ENCODE measurements around the gene AMER1. TPM values are rescaled to one million over a fixed set of nuclear protein-coding genes. Genes with fewer than 3 reads are reported as not detected.
"Not testable (repeated sequence)": the region's sequence is repeated elsewhere in the genome, so short reads cannot be mapped to it uniquely, and the experiment has no call there.

AMER1 gene
- 1 to 10 TPM; 5.6 to 7.4 (median 6.0) TPM for polyA plus RNA-seq (ENCODE audit: insufficient read length in 10 of 10)
- long read RNA-seq, donor 1, full-length matches to known transcripts: 1 of 1 reads
- long read RNA-seq, donor 1, partial matches to known transcripts: 0 of 1 reads
- long read RNA-seq, donor 1, other reads (novel, unspliced or antisense): 0 of 1 reads
- long read RNA-seq, donor 2: 0 reads
- long read RNA-seq, donor 3: 0 reads
- long read RNA-seq, donor 4: 0 reads
- long read RNA-seq, donor 5, full-length matches to known transcripts: 3 of 3 reads
- long read RNA-seq, donor 5, partial matches to known transcripts: 0 of 3 reads
- long read RNA-seq, donor 5, other reads (novel, unspliced or antisense): 0 of 3 reads
- long read RNA-seq, donor 6: 0 reads
- long read RNA-seq, donor 7, full-length matches to known transcripts: 3 of 3 reads
- long read RNA-seq, donor 7, partial matches to known transcripts: 0 of 3 reads
- long read RNA-seq, donor 7, other reads (novel, unspliced or antisense): 0 of 3 reads
- long read RNA-seq, donor 8, full-length matches to known transcripts: 2 of 2 reads
- long read RNA-seq, donor 8, partial matches to known transcripts: 0 of 2 reads
- long read RNA-seq, donor 8, other reads (novel, unspliced or antisense): 0 of 2 reads
- long read RNA-seq, donor 9: 0 reads

GRCh38 chrX:64205441-64205734, at the start of gene AMER1:
AMER1 (minus strand) TSS chrX:64205708; CDS start chrX:64193286, 12,422 bp downstream.
- no peak for DNase-seq

GRCh38 chrX:64230123-64230970, 24.8 kb upstream of the AMER1 start, which contains the start of gene ASB12:
ASB12 (minus strand) TSS chrX:64230607; CDS start chrX:64225650, 4,957 bp downstream.
- peak; percentile 2 to 24 (median 8) for DNase-seq

GRCh38 chrX:64229154-64229553, 23.6 kb upstream of the AMER1 start:
- DNase-seq: peak in 1 of 3 donors; percentile 3

- no peak for DNase-seq
These were observed 12.5 kb upstream of the AMER1 start for GRCh38 chrX:64218023-64218422.

- not testable (repeated sequence) for DNase-seq
These were observed 8.5 kb upstream of the AMER1 start for GRCh38 chrX:64213989-64214388.

- no peak for DNase-seq
These were observed 1.2 kb upstream of the AMER1 start for GRCh38 chrX:64206556-64207162.

- peak; percentile 93 to 96 (median 93) for DNase-seq
These were observed 410 bp upstream of the AMER1 start for GRCh38 chrX:64205735-64206501.

GRCh38 chrX:64204701-64205440, 637 bp downstream of the AMER1 start:
- DNase-seq: peak; percentile 10 to 69 (median 23)

- peak in 1 of 3 donors; percentile 2 for DNase-seq
These were observed 1.3 kb downstream of the AMER1 start for GRCh38 chrX:64204252-64204651.

GRCh38 chrX:64202808-64203325, 2.6 kb downstream of the AMER1 start:
- peak in 1 of 3 donors; percentile 1 for DNase-seq

GRCh38 chrX:64198036-64198435, 7.5 kb downstream of the AMER1 start:
- no peak for DNase-seq

GRCh38 chrX:64196606-64197005, 8.9 kb downstream of the AMER1 start:
- DNase-seq: no peak

- DNase-seq: no peak
These were observed 9.6 kb downstream of the AMER1 start for GRCh38 chrX:64195862-64196261.

GRCh38 chrX:64192673-64193072, 12.8 kb downstream of the AMER1 start:
- DNase-seq: no peak

- no peak for DNase-seq
These were observed 13.5 kb downstream of the AMER1 start for GRCh38 chrX:64192040-64192439.

- no peak for DNase-seq
These were observed 14.1 kb downstream of the AMER1 start for GRCh38 chrX:64191281-64192010.

GRCh38 chrX:64190136-64190740, 15.3 kb downstream of the AMER1 start:
- DNase-seq: no peak

GRCh38 chrX:64188901-64189300, 16.6 kb downstream of the AMER1 start:
- DNase-seq: no peak

- DNase-seq: no peak
These were observed 17.8 kb downstream of the AMER1 start for GRCh38 chrX:64187762-64188150.
